HG03175 (cell line): ENCODE data around the gene XKR8.

Experiments
- ATAC-seq: cut with Tn5 transposase; IDR thresholded peaks from one replicate; pipeline ENCODE4 v1.9.1; 2021; ENCODE audit warnings: mild to moderate bottlenecking, moderate library complexity; ENCODE audit not compliant: unreplicated experiment

Gene XKR8, protein sequence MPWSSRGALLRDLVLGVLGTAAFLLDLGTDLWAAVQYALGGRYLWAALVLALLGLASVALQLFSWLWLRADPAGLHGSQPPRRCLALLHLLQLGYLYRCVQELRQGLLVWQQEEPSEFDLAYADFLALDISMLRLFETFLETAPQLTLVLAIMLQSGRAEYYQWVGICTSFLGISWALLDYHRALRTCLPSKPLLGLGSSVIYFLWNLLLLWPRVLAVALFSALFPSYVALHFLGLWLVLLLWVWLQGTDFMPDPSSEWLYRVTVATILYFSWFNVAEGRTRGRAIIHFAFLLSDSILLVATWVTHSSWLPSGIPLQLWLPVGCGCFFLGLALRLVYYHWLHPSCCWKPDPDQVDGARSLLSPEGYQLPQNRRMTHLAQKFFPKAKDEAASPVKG

DNA sequence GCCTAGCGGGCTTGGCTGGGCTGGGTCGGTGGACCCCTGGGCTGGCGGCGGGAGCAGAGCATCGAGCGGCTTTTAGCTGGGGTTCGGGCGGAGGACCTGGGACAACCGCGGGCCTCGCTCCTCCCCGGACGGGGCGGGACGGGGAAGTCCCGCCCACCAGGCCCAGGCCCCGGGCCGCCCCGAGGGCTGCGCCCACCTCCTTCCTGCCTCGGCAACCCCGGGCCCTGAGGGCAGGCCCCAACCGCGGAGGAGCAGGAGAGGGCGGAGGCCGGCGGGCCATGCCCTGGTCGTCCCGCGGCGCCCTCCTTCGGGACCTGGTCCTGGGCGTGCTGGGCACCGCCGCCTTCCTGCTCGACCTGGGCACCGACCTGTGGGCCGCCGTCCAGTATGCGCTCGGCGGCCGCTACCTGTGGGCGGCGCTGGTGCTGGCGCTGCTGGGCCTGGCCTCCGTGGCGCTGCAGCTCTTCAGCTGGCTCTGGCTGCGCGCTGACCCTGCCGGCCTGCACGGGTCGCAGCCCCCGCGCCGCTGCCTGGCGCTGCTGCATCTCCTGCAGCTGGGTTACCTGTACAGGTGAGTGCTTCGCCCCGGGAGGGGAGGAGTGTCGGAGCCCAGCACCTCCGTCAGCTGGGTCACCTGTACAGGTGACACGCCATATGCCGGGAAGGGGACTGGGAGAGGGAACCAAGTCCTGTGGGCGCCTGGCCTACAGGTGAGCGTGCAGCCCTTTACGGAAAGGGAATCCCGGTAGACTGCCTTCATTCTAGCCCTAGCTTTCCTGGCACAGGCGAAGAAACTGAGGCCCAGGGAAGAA, at the start of gene XKR8:
TSS of gene XKR8 (plus strand) at position 182 of the 812 bp plus-strand sequence. CDS start at position 279, 97 bp downstream.
- ATAC-seq = peak; percentile 86

DNA sequence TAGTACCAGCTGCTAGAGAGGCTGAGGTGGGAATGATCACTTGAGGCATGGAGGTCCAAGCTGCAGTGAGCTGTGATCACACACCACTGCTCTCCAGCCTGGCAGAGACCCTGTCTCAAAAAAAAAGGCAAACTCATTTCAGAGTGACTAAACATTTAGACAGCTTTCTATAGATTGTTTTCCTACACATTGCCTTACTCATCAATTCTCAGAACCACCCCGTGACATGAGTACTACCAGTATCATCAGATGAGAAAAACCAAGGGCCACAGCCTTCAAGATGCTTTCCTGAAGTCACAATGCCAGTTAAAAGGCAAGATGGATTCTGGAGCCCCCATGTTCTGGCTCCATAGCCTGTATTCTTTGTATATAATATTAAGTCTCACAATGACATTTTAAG, 47.3 kb upstream of the XKR8 start:
- ATAC-seq = no peak

DNA sequence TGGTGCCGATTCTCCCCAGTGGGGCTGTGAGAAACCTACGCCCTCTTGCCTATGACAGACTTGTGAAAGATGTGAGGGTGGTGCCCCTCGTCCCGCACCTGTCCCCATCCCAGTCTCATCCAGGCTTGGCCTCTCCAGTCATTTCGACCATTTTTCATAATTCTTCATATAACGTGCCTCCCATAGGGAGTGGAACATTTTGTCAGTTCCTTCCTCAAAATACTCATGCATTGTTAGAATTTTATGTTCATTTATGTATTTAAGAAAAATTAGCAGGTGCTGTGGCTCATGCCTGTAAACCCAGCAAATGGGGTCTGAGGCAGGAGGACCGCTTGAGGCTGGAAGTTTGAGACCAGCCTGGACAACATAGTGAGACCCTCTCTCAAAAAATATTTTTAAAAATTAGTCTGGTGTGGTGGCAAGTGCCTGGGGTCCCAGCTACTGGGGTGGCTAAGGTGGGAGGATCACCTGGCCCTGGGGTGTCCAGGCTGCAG, 44.6 kb upstream of the XKR8 start:
- ATAC-seq = no peak

DNA sequence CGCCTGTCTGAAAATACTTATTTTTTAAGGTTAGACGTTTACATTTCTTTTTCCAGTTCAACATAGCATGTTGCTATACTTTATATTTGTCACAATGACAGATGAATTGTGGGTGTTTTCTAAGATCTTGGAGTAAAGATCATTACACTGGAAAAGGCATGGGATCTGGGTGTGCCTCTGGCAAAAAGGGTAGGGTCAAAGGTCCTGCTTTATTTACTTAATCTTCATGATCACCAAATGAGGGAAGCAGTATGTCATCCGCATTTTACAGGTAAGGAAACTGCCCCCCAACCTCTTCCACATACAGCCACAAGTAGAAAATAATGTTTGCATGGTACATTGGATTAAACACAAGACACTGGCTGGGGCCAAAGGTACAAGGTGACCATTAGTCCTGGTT, 37.5 kb upstream of the XKR8 start:
- ATAC-seq = no peak

DNA sequence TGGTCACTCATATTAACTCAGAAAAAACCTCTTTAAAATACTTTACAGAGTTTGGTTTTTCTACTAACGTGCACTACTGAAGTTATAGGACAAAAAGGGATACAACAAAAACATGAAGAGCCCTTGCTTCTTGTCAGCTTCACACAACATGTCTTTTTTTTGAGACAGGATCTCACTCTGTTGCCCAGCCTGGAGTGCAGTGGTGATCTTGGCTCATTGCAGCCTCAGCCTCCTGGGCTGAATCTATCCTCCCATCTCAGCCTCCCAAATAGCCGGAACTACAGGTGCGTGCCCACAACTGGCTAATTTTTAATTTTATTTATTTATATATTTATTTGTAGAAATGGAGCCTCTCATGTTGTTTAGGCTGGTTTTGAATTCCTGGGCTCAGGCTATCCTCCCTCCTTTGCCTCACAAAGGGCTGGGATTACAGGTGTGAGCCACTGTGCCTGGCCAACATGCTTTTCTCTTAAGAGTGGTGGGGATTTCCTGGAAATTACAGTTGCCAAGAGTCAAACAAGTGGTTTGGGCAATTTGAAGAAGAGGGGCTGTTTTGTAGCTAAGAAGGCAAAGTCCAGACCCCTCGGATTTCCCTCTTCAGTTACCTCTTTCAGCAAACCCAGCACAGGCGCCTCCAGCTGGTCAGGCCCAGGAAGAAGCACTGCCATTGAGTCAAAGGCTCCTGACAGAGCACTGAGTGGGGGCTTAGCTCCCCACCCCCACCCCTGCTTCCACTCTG, 31.4 kb upstream of the XKR8 start:
- ATAC-seq = no peak

DNA sequence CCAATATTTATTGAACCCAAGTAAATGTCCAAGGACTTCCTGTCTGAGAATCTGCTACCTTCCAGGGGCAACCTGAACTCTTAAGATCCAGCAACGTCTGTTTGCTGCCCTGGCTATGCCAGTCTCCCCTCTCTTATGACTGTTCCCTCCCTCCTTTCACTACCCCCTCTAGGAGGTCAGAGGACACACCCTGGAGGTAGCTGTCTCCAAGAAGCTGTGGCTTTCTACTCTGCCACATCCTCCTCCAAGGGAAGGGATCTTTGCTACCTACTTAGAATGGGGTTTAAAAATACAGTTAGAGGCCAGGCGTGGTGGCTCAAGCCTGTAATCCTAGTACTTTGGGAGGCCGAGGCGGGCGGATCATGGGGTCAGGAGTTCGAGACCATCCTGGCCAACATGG, 28.6 kb upstream of the XKR8 start:
- no peak for ATAC-seq

DNA sequence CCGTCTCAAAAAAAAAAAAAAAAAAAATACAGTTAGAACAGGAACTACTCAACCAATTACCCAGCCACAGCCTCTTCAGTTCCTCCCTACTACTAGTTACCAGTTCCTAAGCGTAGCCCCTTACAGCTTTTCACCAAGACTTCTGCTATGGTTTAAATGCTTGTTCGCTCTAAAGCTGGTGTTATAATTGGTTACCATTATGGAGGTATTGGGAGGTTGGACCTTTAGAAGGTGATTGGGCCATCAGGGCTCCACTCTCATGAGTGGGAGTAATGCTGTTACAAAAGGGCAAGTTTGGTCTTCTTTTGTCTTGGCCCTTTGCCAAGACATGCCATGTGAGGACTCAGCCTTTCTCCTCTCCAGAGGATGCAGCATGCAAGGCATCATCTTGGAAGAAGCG, 28.0 kb upstream of the XKR8 start:
- no peak for ATAC-seq

DNA sequence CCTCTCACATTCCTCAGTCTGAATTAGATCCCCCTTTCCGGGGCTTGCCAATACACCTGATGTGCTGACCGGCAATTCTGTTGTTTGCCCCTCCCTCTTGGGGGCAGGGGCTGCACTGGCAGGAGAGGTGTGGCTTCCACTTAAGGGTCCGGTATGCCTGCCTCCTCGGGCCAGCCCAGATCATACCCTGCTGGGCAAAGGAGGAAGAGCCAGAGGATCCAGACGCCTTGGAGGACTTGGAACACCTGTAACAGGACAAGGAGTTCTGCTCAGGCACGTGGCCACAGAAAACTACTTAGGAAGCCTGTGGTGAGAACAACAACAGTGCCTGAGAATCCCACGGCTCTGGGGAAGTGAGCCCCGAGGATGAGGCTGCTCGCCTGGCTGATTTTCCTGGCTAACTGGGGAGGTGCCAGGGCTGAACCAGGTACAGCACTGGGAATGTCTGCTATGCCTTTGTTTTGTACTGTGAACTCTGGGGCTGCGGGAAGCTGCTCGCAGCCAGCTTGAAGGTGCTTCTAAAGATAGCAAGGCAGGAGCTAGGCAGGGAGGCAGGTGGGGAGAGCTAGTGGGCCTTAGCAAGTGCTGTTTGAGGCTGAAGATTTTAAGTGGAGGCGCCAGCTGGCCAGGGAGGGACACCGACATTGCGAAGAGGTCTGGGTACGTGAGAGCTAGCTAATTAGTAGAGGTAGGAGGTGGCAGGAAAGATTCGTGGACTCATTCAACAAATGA, 24.8 kb upstream of the XKR8 start, which contains the start of gene SMPDL3B:
TSS of gene SMPDL3B (plus strand) at position 183 of the 732 bp plus-strand sequence. CDS start at position 367, 184 bp downstream.
- no peak for ATAC-seq

DNA sequence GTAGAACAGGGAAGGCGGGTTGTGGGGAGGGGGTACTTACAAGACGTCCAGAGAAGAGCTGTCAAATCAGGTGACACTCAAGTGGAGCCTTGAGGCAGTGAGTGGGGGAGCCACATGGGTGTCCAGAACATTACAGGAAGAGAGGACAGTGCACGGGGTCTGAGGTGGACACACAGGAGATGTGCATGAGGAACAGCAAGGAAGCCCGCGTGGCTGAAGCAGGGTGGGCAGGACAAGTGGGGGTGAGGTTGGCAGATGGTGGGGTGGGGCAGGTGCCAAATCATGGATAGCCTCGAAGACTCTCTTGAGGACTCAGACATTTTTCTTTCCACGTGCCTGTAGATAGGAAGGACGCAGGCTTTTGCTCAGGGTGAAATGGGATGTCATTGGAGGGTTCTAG, 24.1 kb upstream of the XKR8 start:
- no peak for ATAC-seq

DNA sequence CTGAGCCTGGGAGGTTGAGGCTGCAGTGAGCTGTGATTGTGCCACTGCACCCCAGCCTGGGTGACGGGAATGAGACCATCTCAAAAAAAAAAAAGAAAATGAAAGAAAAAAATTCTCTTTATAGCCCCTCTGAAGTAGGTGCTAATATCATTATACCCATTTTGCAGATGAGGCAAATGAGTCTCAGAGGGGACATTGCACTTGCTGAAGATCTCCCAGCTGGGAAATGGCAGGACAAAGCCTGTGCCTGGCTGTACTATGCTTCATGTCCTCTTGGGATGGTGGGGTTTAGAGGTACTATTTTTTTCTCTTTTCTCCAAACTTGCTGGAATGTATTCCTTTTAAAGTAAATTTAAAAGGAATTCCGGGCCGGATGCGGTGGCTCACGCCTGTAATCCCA, 23.4 kb upstream of the XKR8 start:
- no peak for ATAC-seq

DNA sequence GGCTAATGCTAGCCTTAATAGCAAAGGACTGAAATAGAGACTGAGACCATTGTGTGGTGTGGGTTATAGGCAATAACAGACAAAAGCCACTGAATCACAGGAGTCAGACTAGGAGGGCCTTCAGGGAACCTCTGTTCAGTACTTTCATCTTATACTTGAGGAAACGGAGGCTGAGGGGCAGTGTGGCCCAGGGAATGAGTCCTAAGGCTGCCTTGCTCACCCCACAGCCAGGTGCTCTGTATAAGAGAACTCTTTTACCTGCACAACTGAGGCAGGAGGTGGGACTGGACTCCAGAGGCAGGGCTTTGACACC, 22.3 kb upstream of the XKR8 start:
- no peak for ATAC-seq

DNA sequence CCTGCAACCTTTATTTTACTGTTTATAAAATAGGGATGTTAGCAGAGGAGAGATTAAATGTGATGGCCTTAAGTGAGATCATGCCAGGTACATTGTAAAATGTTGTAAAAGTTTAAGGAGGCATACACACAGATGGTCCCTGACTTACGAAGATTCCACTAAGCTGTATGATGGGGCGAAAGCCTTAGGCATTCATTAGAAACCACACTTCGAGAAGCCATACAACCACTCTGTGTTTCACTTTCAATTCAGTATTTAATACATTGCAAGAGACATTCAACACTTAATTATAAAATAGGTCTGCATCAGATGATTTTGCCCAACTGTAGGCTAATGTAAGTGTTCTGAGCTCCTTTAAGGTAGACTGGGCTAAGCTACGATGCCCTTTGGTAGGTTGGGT, 21.3 kb upstream of the XKR8 start:
- no peak for ATAC-seq

DNA sequence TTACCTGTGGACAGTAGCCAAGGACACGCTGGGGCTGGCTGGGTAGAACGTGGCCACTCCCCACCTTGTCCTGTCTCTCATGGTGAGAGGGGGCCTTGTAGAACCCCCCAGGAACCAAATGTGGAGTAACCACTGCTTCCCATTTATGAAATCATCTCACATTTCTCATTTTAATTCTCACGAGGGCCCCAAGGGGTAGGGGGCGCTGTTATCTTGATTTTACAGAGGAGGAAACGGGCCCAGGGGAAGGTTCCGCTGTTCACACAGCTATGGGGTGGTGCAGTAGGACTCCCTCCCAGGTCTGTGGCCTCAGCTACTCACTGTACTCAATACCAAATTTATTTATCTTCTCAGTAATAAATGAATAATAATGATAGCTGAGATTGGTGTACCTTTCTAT, 19.5 kb upstream of the XKR8 start:
- ATAC-seq = no peak

DNA sequence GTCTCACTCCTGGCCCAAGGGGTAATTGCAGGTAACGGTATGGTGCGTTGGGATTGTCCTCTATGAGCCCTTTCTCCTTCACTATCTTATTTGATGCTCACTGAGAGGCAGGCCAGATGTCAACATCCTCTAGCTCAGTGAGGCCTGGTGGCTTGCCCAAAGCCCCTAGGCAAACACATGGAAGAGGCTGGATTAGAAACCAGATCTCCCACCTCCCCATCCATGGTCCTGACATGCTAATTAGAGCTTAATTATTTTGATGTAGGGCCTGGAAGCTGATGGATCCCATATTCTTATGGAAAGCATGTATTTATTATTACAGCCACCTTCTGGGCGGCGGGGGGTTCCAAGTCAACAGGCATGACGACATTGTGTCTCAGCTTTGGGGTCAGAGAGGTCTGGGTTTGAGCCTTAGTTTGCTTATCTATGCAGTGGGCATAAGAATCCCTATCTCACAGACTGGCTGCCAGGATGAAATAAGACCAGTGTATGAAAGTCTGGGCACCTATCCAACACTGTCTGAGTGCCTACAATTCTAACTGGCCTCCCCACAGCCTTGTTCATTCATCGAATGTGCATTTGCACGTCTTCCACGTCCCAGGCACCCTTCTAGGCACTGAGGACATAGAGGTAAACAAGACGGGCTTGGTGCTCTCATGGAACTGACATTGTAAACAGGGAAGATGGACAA, 18.8 kb upstream of the XKR8 start:
- no peak for ATAC-seq

DNA sequence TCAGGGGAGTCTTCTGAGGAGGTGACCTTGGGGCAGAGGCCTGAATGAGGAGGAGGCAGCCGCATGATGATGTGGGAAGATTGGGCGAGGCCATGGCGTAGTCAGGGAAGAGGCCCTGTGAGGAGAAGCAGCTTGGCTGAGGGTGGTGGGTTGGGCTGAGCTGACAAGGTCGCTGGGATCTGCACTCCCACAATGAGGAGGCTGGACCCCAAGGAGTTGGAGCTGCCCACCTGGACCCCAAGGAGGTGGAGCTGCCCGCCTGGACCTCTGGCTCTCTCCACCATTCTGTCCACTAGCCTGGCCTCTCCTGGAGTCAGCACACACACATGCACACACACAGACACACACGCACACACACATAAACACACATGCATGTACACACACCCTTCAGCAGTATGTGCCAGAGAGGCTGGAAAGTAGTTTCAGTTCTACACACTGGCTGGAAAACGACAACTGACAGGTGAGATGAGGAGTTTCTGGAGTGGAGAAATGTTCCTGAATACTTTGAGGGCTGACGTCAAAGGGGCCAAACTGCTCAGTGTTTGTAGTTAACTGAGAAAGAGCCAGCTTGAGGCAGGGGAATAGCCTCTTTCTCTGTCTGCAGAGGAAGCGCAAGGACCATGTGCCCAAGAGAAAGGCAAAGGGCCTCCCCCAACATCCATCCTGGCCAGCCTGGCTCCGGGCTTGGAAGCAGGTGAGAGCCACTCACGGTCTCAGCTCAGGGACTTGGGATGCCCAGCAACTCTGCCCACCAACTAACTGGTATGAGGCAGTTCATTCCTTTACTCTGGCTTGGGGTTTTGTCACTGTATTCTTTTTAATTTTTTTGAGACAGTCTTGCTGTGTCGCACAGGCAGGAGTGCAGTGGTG, 17.9 kb upstream of the XKR8 start:
- no peak for ATAC-seq

DNA sequence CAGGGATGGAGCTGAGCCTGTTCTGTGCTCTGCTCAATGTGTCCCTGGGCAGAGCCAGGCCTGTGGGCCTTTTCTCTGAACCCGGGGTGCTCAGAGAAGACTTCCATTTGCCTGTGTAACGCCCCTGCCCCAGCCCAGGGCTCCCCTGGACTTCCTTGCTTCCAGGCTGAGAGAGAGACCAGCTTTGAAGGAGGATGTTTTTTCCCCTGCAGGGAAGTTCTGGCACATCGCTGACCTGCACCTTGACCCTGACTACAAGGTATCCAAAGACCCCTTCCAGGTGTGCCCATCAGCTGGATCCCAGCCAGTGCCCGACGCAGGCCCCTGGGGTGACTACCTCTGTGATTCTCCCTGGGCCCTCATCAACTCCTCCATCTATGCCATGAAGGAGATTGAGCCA, 14.8 kb upstream of the XKR8 start:
- no peak for ATAC-seq

DNA sequence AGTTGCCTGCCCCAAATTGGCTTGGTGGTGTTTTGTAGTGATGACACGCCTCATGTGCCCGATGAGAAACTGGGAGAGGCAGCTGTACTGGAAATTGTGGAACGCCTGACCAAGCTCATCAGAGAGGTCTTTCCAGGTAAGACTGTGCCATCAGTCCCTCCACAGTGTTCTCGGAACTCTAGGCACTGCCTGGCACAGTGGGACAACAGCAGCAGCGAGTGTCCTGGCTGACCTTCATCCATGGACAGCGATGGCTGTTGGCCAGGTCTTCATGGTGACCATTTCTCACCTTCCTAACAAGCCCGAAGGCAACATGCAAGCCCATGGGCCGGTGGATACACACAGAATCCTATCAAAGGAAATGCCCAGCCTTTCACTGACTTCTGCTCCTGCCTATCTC, 10.7 kb upstream of the XKR8 start:
- no peak for ATAC-seq

DNA sequence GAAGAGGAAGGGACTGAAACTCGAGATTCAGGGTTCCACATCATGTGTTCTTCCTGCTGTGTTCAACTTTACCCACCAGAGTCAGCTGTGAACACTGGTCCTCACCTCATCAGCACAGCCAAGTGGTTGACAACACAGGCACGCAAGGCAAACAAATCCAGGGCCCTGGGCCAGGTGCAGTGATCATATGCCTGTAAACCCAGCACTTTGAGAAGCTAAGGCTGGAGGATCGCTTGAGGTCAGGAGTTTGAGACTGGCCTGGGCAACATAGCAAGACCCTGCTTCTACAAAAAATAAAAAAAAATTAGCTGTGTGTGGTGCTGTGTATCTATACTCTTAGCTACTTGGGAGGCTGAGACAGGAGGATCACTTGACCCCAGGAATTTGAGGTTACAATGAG, 8.4 kb upstream of the XKR8 start:
- ATAC-seq = no peak

DNA sequence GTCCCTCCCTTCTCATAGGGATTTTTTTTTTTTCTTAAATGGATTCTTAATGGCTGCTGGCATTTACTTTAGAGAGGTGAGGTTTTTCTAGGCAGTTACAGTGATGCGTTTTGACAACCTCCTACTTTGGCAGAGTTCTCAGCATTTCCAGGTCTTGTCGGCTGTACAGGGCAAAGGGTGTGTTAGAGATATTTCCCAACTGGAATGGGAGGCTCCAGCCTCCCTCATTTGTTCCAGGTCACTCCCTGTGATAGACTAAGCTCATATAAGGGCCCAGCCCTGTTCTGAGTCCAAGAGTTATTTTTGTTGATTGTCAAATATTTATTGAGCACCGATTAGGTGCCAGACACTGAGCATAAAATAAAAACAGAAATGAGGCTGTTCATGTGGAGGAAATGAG, 7.6 kb upstream of the XKR8 start:
- ATAC-seq = no peak
